Ovary (tissue), 9 donors: ENCODE data around the gene DIMT1. TPM values are rescaled to one million over a fixed set of nuclear protein-coding genes. Genes with fewer than 3 reads are reported as not detected.

ENCODE experiments used
- DNase-seq, 5 donors: peaks; one replicate each; pipeline ENCODE4 v3.0.0-alpha.2; 2019 to 2020
- H3K27ac ChIP-seq, 2 donors: fragments of 200-600 bp; one replicate each; pipeline versions ENCODE4 v1.5.1 to v1.8.0; 2019 to 2022
- H3K27me3 ChIP-seq: fragments of 200-600 bp; one replicate; pipeline ENCODE4 v1.8.0; 2022
- H3K36me3 ChIP-seq: fragments of 200-600 bp; sonication (generic); one replicate; pipeline ENCODE4 v1.5.1; 2019
- H3K4me1 ChIP-seq: one replicate; pipeline ENCODE4 v1.8.1; 2013; ENCODE audit warnings: mild to moderate bottlenecking, moderate library complexity; ENCODE audit not compliant: insufficient read depth
- H3K4me3 ChIP-seq: fragments of 200-600 bp; sonication (generic); one replicate; pipeline ENCODE4 v1.5.1; 2017
- H3K9me3 ChIP-seq, 2 donors: fragments of 200-600 bp in 1 of 2; sonication (generic) in 1 of 2; one replicate each; pipeline versions ENCODE4 v1.5.1 to v1.8.1; 2013 to 2019; ENCODE audit warnings: mild to moderate bottlenecking in 1 of 2, moderate library complexity in 1 of 2
- CTCF ChIP-seq, 3 donors: fragments of 450-650 bp in 2 of 3; fragments of 200-600 bp in 1 of 3; IDR thresholded peaks; one replicate each; pipeline versions ENCODE4 v1.5.1 to v1.8.0; 2016 to 2022; ENCODE audit warnings: antibody characterized with exemption in 3 of 3, mild to moderate bottlenecking in 1 of 3
- EP300 ChIP-seq: sonication (generic); formaldehyde crosslinking; IDR thresholded peaks from one replicate; pipeline ENCODE4 v1.6.1; 2017; ENCODE audit warnings: antibody characterized with exemption
- POLR2A ChIP-seq: fragments of 450-650 bp; IDR thresholded peaks from one replicate; pipeline ENCODE4 v1.6.1; 2017; ENCODE audit warnings: antibody characterized with exemption, mild to moderate bottlenecking, moderate library complexity
- WGBS, 3 donors: extraction: QIAGEN DNeasy Blood & Tissue Kit in 1 of 3; methylation state at CpG; one replicate each; pipeline versions ENCODE4 v1.1.5 to v1.1.7; 2013 to 2017; 5-methylcytosine and 5-hydroxymethylcytosine counted together
- intact Hi-C, 4 donors: fragments of 100-400 bp; cut with DNase I; formaldehyde crosslinking; loops; one replicate each; pipeline versions ENCODE4 v1.11.0 to v1.15.1; 2022 to 2023
- polyA plus RNA-seq, 2 donors: library from polyadenylated mRNA; stranded (reverse); fragments of 200-250 nt in 1 of 2; fragments of 350-450 nt in 1 of 2; fragmentation: Illumina TruSeq in 1 of 2; extraction: RNeasy Lipid Tissue Mini Kit (QIAGEN cat#74804) in 1 of 2; gene quantifications; one replicate each; pipeline ENCODE4 v1.2.3, GENCODE V29; 2013 to 2014
- total RNA-seq, 7 donors: library from RNA; depleted of rRNA in 2 of 7; stranded (reverse); fragments of >200 nt in 2 of 7; fragmentation: NEBNext Ultra II Directional in 3 of 7; extraction: Animal tissue kit (Norgen Biotek cat#: 25700) in 3 of 7; gene quantifications; one replicate each; pipeline versions ENCODE4 v1.1.0 to v1.2.4, GENCODE V29; 2016 to 2023
- donor health status: DM: no; HTN: no; CAD: no; lungs with moderate emphysema.
- donor health status: DM: no; HTN: no; CAD: no.
- donor health status: Bipolar disorder and iron deficiency.
- donor health status: DM: yes; HTN: yes; CAD: no.
- donor health status: DM: no; HTN: no; CAD: no.
- donor health status: DM: yes; HTN: yes; CAD: no.

Gene DIMT1
- total and polyA plus RNA-seq, 9 donors, result 17.9 to 29.6 (median 21.7) TPM

GRCh38 chr5:62347928-62348327, 55.8 kb downstream of the DIMT1 start:
- TF ChIP-seq CTCF (IDR thresholded peaks at IDR 0.05) (no peak), EP300 (no peak), POLR2A (no peak)
- no peak for DNase-seq
- no peak overlapping the region for H3K4me3 ChIP-seq
- no peaks in the 10 kb centered on the region for H3K9me3 ChIP-seq
- no peaks in the 10 kb centered on the region for H3K36me3 ChIP-seq
- H3K27ac ChIP-seq, result no peak overlapping the region
- no peaks in the 10 kb centered on the region for H3K27me3 ChIP-seq
- intact Hi-C loops, result loop anchor here in 1 of 4 donors (2.0 kb wide), 1 partner anchor 33 kb away; no protein-coding TSS in a partner anchor
- no peaks in the 10 kb centered on the region for H3K4me1 ChIP-seq
- WGBS, 3 donors, result 94 to 100% (median 100%) methylated on average over 1 of the region's 1 CpG

- DNase-seq, result no peak
- intact Hi-C loops, result no loop called here
- TF ChIP-seq POLR2A (no peak), CTCF (IDR thresholded peaks at IDR 0.05) (no peak), EP300 (no peak)
- 94 to 97% (median 95%) methylated on average over 2 of the region's 2 CpGs for whole genome bisulfite sequencing, 3 donors
- Histone ChIP-seq H3K9me3 (no peaks in the 10 kb centered on the region), H3K4me1 (no peaks in the 10 kb centered on the region), H3K27me3 (no peaks in the 10 kb centered on the region), H3K27ac (no peak overlapping the region), H3K36me3 (no peaks in the 10 kb centered on the region), H3K4me3 (no peak overlapping the region)
These were observed 57.0 kb downstream of the DIMT1 start for GRCh38 chr5:62346748-62347147.

- no peak for DNase-seq
- Histone ChIP-seq H3K4me3 (no peak overlapping the region), H3K27ac (no peak overlapping the region), H3K36me3 (no peaks in the 10 kb centered on the region), H3K9me3 (no peaks in the 10 kb centered on the region), H3K4me1 (no peaks in the 10 kb centered on the region), H3K27me3 (no peaks in the 10 kb centered on the region)
- no peak for TF ChIP-seq CTCF (IDR thresholded peaks at IDR 0.05)
- TF ChIP-seq EP300, result no peak
- TF ChIP-seq POLR2A, result no peak
- 93 to 98% (median 97%) methylated on average over 1 of the region's 1 CpG for WGBS, 3 donors
- intact Hi-C loops, result no loop called here
These were observed 60.3 kb downstream of the DIMT1 start for GRCh38 chr5:62343428-62343827.

GRCh38 chr5:62342476-62342837, 61.2 kb downstream of the DIMT1 start:
- no peak for DNase-seq
- H3K27me3 ChIP-seq, result no peaks in the 10 kb centered on the region
- no peak overlapping the region for H3K27ac ChIP-seq
- no peak overlapping the region for H3K4me3 ChIP-seq
- intact Hi-C loops, result no loop called here
- no peaks in the 10 kb centered on the region for H3K9me3 ChIP-seq
- H3K36me3 ChIP-seq, result no peaks in the 10 kb centered on the region
- WGBS, 3 donors, result 95 to 100% (median 98%) methylated on average over 2 of the region's 2 CpGs
- H3K4me1 ChIP-seq, result no peaks in the 10 kb centered on the region
- TF ChIP-seq CTCF (IDR thresholded peaks at IDR 0.05) (no peak), POLR2A (no peak), EP300 (no peak)
